B cell (primary cell): Measurements from ENCODE around the gene GBE1. TPM values are rescaled to one million over a fixed set of nuclear protein-coding genes. Genes with fewer than 3 reads are reported as not detected.

ENCODE experiments used
- ATAC-seq: fragments of 200-7000 bp; cut with Tn5 transposase; one replicate; pipeline ENCODE4 v1.10.0; 2021; ENCODE audit warnings: low read depth, mild to moderate bottlenecking, moderate number of reproducible peaks, moderate library complexity
- CTCF ChIA-PET: fragments of 350-600 bp; sonication (Branson Sonifier 250); formaldehyde crosslinking; loops from one replicate; lab custom pipeline; 2021; ENCODE audit warnings: antibody characterized with exemption, inconsistent platforms; lab: Charles Lee
- POLR2A ChIA-PET: fragments of 350-600 bp; sonication (Branson Sonifier 250); formaldehyde crosslinking; loops from one replicate; lab custom pipeline; 2021; ENCODE audit warnings: antibody characterized with exemption; lab: Charles Lee
- DNase-seq: peaks from one replicate; pipeline ENCODE4 v3.0.0; 2013
- H2AFZ ChIP-seq: 2 replicates; pipeline ENCODE4 v1.6.1; 2012; ENCODE audit warnings: mild to moderate bottlenecking, low read depth, low read length; ENCODE audit not compliant: insufficient read depth, poor library complexity, severe bottlenecking
- H3K27ac ChIP-seq, 2 donors: 1 replicate in 1 of 2; 2 replicates in 1 of 2; pipeline ENCODE4 v1.5.1; 2012 to 2013; ENCODE audit warnings: low read length in 2 of 2, mild to moderate bottlenecking in 2 of 2, moderate library complexity in 1 of 2
- H3K27me3 ChIP-seq, 4 experiments: fragments of 200-600 bp in 1 of 4; sonication (generic) in 1 of 4; replicated peaks in 1 of 4; 1 replicate in 2 of 4; 2 replicates in 2 of 4; pipeline versions ENCODE4 v1.6.1 to v1.7.0; 2013 to 2016; ENCODE audit warnings: low read length in 3 of 4, mild to moderate bottlenecking in 2 of 4, mixed read lengths in 1 of 4, moderate library complexity in 1 of 4; ENCODE audit not compliant: insufficient read depth in 4 of 4, control insufficient read depth in 3 of 4; ENCODE audit errors: control extremely low read depth in 1 of 4
- H3K36me3 ChIP-seq, 2 experiments: replicated peaks in 1 of 2; 1 replicate in 1 of 2; 2 replicates in 1 of 2; pipeline versions ENCODE4 v1.6.1 to v1.7.1; 2013; ENCODE audit warnings: low read length in 1 of 2; ENCODE audit not compliant: insufficient read depth in 2 of 2, control insufficient read depth in 1 of 2; ENCODE audit errors: control extremely low read depth in 1 of 2, extremely low read depth in 1 of 2
- H3K4me1 ChIP-seq, 2 donors: fragments of 200-600 bp in 1 of 2; sonication (generic) in 1 of 2; 1 replicate in 1 of 2; 2 replicates in 1 of 2; pipeline versions ENCODE4 v1.5.1 to v1.6.1; 2013 to 2017; ENCODE audit warnings: low read length in 2 of 2; ENCODE audit not compliant: control insufficient read depth in 2 of 2, insufficient read depth in 2 of 2
- H3K4me2 ChIP-seq: replicated peaks from 2 replicates; pipeline ENCODE3; 2012; ENCODE audit warnings: mild to moderate bottlenecking, low read depth, low read length; ENCODE audit not compliant: poor library complexity, severe bottlenecking
- H3K4me3 ChIP-seq, 5 experiments: fragments of 200-600 bp in 1 of 5; sonication (generic) in 1 of 5; 1 replicate in 3 of 5; 2 replicates in 2 of 5; pipeline versions ENCODE4 v1.5.1 to v1.7.0; 2011 to 2016; ENCODE audit warnings: low read length in 4 of 5, mild to moderate bottlenecking in 4 of 5, low read depth in 2 of 5, control low read depth in 1 of 5, moderate library complexity in 1 of 5; ENCODE audit not compliant: insufficient read depth in 1 of 5; ENCODE audit errors: control extremely low read depth in 1 of 5, extremely low read depth in 1 of 5
- H3K79me2 ChIP-seq: fragments of 200-600 bp; sonication (generic); one replicate; pipeline ENCODE4 v1.6.0; 2016; ENCODE audit warnings: low read length; ENCODE audit not compliant: control insufficient read depth, insufficient read depth
- H3K9ac ChIP-seq: fragments of 200-600 bp; sonication (generic); 2 replicates; pipeline ENCODE4 v1.6.1; 2017; ENCODE audit warnings: mild to moderate bottlenecking, low read length, moderate library complexity
- H3K9me3 ChIP-seq, 3 donors: one replicate each; pipeline versions ENCODE4 v1.6.1 to v1.7.1; 2013; ENCODE audit warnings: low read length in 2 of 3; ENCODE audit not compliant: control insufficient read depth in 2 of 3, insufficient read depth in 1 of 3; ENCODE audit errors: control extremely low read depth in 1 of 3
- H4K20me1 ChIP-seq: 2 replicates; pipeline ENCODE4 v1.6.0; 2012; ENCODE audit warnings: mild to moderate bottlenecking, low read length; ENCODE audit not compliant: insufficient read depth, control insufficient read depth, poor library complexity, severe bottlenecking
- H3K27ac Mint-ChIP-seq: one replicate; pipeline ENCODE4 v1.8.0; 2021; ENCODE audit warnings: mixed read lengths
- H3K27me3 Mint-ChIP-seq: one replicate; pipeline ENCODE4 v1.8.0; 2021; ENCODE audit warnings: mixed read lengths
- H3K4me1 Mint-ChIP-seq: one replicate; pipeline ENCODE4 v1.8.0; 2021; ENCODE audit warnings: mixed read lengths
- H3K4me3 Mint-ChIP-seq: one replicate; pipeline ENCODE4 v1.8.0; 2021; ENCODE audit warnings: mixed read lengths
- H3K9me3 Mint-ChIP-seq: one replicate; pipeline ENCODE4 v1.8.0; 2022; ENCODE audit warnings: mixed read lengths; ENCODE audit not compliant: insufficient read depth
- EZH2 ChIP-seq: IDR thresholded peaks from 2 replicates; pipeline ENCODE4 v1.6.1; 2012; ENCODE audit warnings: borderline replicate concordance, low read depth, mild to moderate bottlenecking, moderate library complexity, low read length; ENCODE audit not compliant: insufficient read depth, poor library complexity, severe bottlenecking
- WGBS: methylation state at CpG from one replicate; pipeline ENCODE4 v1.1.5; 2013; ENCODE audit warnings: missing lambda C conversion rate; ENCODE audit not compliant: insufficient coverage; 5-methylcytosine and 5-hydroxymethylcytosine counted together
- intact Hi-C: fragments of 100-400 bp; cut with micrococcal nuclease; formaldehyde crosslinking; loops from one replicate; pipeline ENCODE4 v1.10.0; 2022
- polyA plus RNA-seq: library from polyadenylated mRNA; depleted of rRNA; stranded (reverse); fragments of >200 nt; gene quantifications from 2 replicates; pipeline ENCODE4 v1.2.3, GENCODE V29; 2012
- total RNA-seq, 2 donors: library from RNA; stranded (reverse); fragments of 120-200 nt in 1 of 2; gene quantifications; 1 replicate in 1 of 2; 2 replicates in 1 of 2; pipeline versions ENCODE4 v1.2.3 to v1.2.4, GENCODE V29; 2013 to 2022
- TF ChIP-seq, protein P1 (sequence below): fragments of 200-600 bp; IDR thresholded peaks from one replicate; pipeline ENCODE4 v1.8.0; 2022; ENCODE audit warnings: antibody characterized with exemption, mild to moderate bottlenecking

GBE1 gene
- total and polyA plus RNA-seq, 2 donors (not counting 1 experiment from before 2014, with no cell fraction given) = 3.4 to 20.8 TPM

DNA sequence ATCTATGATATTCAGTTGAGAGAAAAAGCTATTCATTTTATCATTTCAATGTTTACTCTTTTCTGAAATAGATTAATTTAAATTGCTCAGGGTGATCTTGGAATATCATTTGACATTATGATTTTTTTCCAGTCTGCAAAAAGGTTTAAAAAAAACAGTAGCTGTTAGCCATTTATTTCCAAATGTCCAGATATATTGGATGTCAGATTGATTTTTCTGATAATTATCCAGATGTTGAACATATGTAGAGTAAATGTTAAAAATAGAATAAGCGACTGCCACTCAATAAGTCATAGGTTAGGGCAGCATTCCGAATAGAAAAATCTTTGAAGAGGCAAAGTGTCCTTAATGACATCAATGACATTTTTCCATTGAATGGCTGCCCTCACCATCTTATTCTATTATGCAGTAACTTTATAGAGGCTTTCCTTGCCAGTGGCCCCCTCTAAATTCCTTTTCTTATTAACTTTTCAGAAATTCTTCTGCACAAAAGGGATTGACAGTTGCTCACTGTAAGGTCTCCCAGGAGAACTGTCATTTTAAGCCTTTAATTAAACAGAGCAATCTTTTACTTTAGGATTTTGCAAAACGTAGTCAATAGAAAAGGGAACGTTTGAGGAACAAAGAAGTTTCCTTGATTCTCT lies 316.5 kb downstream of the GBE1 start:
- Histone ChIP-seq H3K79me2 (no peaks in the 10 kb centered on the region), H3K27me3 (peaks cover 0 to 3% (median 0%) of the 10 kb centered on the region in 4 experiments), H3K9ac (no peak overlapping the region), H2AFZ (no peak overlapping the region), H3K4me1 (no peaks in the 10 kb centered on the region), H3K27ac (no peak overlapping the region), H3K4me3 (no peak overlapping the region), H3K9me3 (no peaks in the 10 kb centered on the region), H3K36me3 (no peaks in the 10 kb centered on the region), H4K20me1 (no peaks in the 10 kb centered on the region), H3K4me2 (no peak overlapping the region)
- ATAC-seq (no peak), DNase-seq (no peak)
- Mint-ChIP-seq H3K4me3 (no peak overlapping the region), H3K9me3 (peaks cover 4% of the 10 kb centered on the region), H3K4me1 (no peaks in the 10 kb centered on the region), H3K27ac (no peak overlapping the region), H3K27me3 (peaks cover 4% of the 10 kb centered on the region)
- ChIA-PET POLR2A (no interaction called here), CTCF (no interaction called here)
- WGBS = no CpG with 5 or more reads among the region's 4 CpGs
- intact Hi-C loops = no loop called here
- TF ChIP-seq EZH2 = no peak
- TF ChIP-seq, protein P1, sequence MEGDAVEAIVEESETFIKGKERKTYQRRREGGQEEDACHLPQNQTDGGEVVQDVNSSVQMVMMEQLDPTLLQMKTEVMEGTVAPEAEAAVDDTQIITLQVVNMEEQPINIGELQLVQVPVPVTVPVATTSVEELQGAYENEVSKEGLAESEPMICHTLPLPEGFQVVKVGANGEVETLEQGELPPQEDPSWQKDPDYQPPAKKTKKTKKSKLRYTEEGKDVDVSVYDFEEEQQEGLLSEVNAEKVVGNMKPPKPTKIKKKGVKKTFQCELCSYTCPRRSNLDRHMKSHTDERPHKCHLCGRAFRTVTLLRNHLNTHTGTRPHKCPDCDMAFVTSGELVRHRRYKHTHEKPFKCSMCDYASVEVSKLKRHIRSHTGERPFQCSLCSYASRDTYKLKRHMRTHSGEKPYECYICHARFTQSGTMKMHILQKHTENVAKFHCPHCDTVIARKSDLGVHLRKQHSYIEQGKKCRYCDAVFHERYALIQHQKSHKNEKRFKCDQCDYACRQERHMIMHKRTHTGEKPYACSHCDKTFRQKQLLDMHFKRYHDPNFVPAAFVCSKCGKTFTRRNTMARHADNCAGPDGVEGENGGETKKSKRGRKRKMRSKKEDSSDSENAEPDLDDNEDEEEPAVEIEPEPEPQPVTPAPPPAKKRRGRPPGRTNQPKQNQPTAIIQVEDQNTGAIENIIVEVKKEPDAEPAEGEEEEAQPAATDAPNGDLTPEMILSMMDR = no peak

- no peaks in the 10 kb centered on the region for H4K20me1 ChIP-seq
- H3K4me2 ChIP-seq = no peak overlapping the region
- Mint-ChIP-seq H3K4me1 (no peaks in the 10 kb centered on the region), H3K27ac (no peak overlapping the region), H3K27me3 (no peaks in the 10 kb centered on the region), H3K4me3 (no peak overlapping the region), H3K9me3 (peaks cover 4% of the 10 kb centered on the region)
- H3K27me3 ChIP-seq = peaks cover 0 to 3% (median 0%) of the 10 kb centered on the region in 4 experiments
- ATAC-seq (no peak), DNase-seq (no peak)
- intact Hi-C loops = no loop called here
- H3K27ac ChIP-seq = no peak overlapping the region
- no peak overlapping the region for H2AFZ ChIP-seq
- H3K9me3 ChIP-seq = no peaks in the 10 kb centered on the region
- no peaks in the 10 kb centered on the region for H3K4me1 ChIP-seq
- ChIA-PET POLR2A (no interaction called here), CTCF (no interaction called here)
- H3K4me3 ChIP-seq = no peak overlapping the region
- no peaks in the 10 kb centered on the region for H3K79me2 ChIP-seq
- WGBS = no CpG with 5 or more reads among the region's 1 CpG
- H3K9ac ChIP-seq = no peak overlapping the region
- TF ChIP-seq, protein P1 = no peak
- TF ChIP-seq EZH2 = no peak
- no peaks in the 10 kb centered on the region for H3K36me3 ChIP-seq
Measured at GRCh38 chr3:81443958-81444357, 317.5 kb downstream of the GBE1 start.
